SK-N-SH (cell line): ENCODE data around the gene NOLC1. TPM values are rescaled to one million over a fixed set of nuclear protein-coding genes. Genes with fewer than 3 reads are reported as not detected.

ENCODE experiments used
- CTCF ChIA-PET: fragments of 300-600, 350-600 bp; formaldehyde crosslinking; extraction: SDS; loops from one replicate; lab custom pipeline; 2021; lab: Yijun Ruan, JAX
- POLR2A ChIA-PET: fragments of 350-600 bp; sonication (Branson Sonifier 250); formaldehyde crosslinking; extraction: SDS; loops from one replicate; lab custom pipeline; 2020; ENCODE audit warnings: antibody characterized with exemption, inconsistent platforms; lab: Yijun Ruan, JAX
- DNase-seq: peaks from one replicate; pipeline ENCODE4 v3.0.0; 2012
- H2AFZ ChIP-seq: fragments of 200-600 bp; sonication (generic); 2 replicates; pipeline ENCODE4 v1.8.1; 2016; ENCODE audit warnings: antibody characterized with exemption, mild to moderate bottlenecking, low read depth
- H3F3A ChIP-seq: fragments of 200-600 bp; sonication (generic); replicated peaks from 2 replicates; pipeline ENCODE3; 2016; ENCODE audit warnings: antibody characterized with exemption, mild to moderate bottlenecking; ENCODE audit not compliant: insufficient read depth
- H3K27ac ChIP-seq, 2 experiments: fragments of 200-500 bp in 1 of 2; fragments of 200-600 bp in 1 of 2; sonication (Bioruptor generic) in 1 of 2; sonication (generic), shearing (Covaris generic) in 1 of 2; 2 replicates each; pipeline versions ENCODE4 v1.5.1 to v1.6.1; 2014 to 2016; ENCODE audit warnings: low read depth in 2 of 2, inconsistent platforms in 1 of 2, low read length in 1 of 2, mild to moderate bottlenecking in 1 of 2, mixed read lengths in 1 of 2
- H3K27me3 ChIP-seq: fragments of 200-600 bp; sonication (generic), shearing (Covaris generic); 2 replicates; pipeline ENCODE4 v1.6.1; 2016; ENCODE audit warnings: mixed run types; ENCODE audit not compliant: insufficient read depth
- H3K36me3 ChIP-seq, 2 experiments: fragments of 200-500 bp in 1 of 2; fragments of 200-600 bp in 1 of 2; sonication (Bioruptor generic) in 1 of 2; sonication (generic) in 1 of 2; replicated peaks in 1 of 2; 2 replicates each; pipeline versions ENCODE3 to v1.5.1; 2014 to 2016; ENCODE audit warnings: low read length in 1 of 2, mild to moderate bottlenecking in 1 of 2; ENCODE audit not compliant: insufficient read depth in 2 of 2, control insufficient read depth in 1 of 2
- H3K4me1 ChIP-seq, 2 experiments: fragments of 200-500 bp in 1 of 2; fragments of 200-600 bp in 1 of 2; sonication (Bioruptor generic) in 1 of 2; sonication (generic), shearing (Covaris generic) in 1 of 2; 2 replicates each; pipeline versions ENCODE4 v1.5.1 to v1.6.1; 2014 to 2016; ENCODE audit warnings: low read depth in 1 of 2, low read length in 1 of 2, mixed run types in 1 of 2; ENCODE audit not compliant: insufficient read depth in 2 of 2, control insufficient read depth in 1 of 2
- H3K4me2 ChIP-seq: fragments of 200-600 bp; sonication (generic), shearing (Covaris generic); 2 replicates; pipeline ENCODE4 v1.6.1; 2017; ENCODE audit warnings: mixed run types
- H3K4me3 ChIP-seq, 2 experiments: fragments of 200-500 bp in 1 of 2; fragments of 200-600 bp in 1 of 2; sonication (Bioruptor generic) in 1 of 2; sonication (generic), shearing (Covaris generic) in 1 of 2; 2 replicates each; pipeline versions ENCODE4 v1.5.1 to v1.8.1; 2014 to 2016; ENCODE audit warnings: low read depth in 2 of 2, inconsistent platforms in 1 of 2, low read length in 1 of 2, mild to moderate bottlenecking in 1 of 2, mixed read lengths in 1 of 2, moderate library complexity in 1 of 2
- H3K79me2 ChIP-seq: fragments of 200-600 bp; sonication (generic); 2 replicates; pipeline ENCODE4 v1.8.1; 2017; ENCODE audit warnings: mild to moderate bottlenecking; ENCODE audit not compliant: insufficient read depth
- H3K9ac ChIP-seq: fragments of 200-600 bp; sonication (generic); 2 replicates; pipeline ENCODE4 v1.6.1; 2017; ENCODE audit warnings: mixed run types
- H3K9me2 ChIP-seq: fragments of 200-600 bp; sonication (generic); 2 replicates; pipeline ENCODE4 v1.6.1; 2017; ENCODE audit warnings: mixed run types
- H3K9me3 ChIP-seq: fragments of 200-600 bp; sonication (generic); 2 replicates; pipeline ENCODE4 v1.6.1; 2017; ENCODE audit warnings: mixed run types, mild to moderate bottlenecking, moderate library complexity
- H4K20me1 ChIP-seq: fragments of 200-600 bp; sonication (generic); 2 replicates; pipeline ENCODE4 v1.6.1; 2017; ENCODE audit warnings: mild to moderate bottlenecking, mixed run types; ENCODE audit not compliant: insufficient read depth
- ELF1 ChIP-seq: IDR thresholded peaks from 2 replicates; pipeline ENCODE4 v1.4.0; 2012
- EP300 ChIP-seq, 2 experiments: IDR thresholded peaks; 2 replicates each; pipeline versions ENCODE4 v1.4.0 to v1.6.1; 2012; ENCODE audit warnings: borderline replicate concordance in 1 of 2, low read depth in 1 of 2, low read length in 1 of 2
- FOSL2 ChIP-seq: IDR thresholded peaks from 2 replicates; pipeline ENCODE4 v1.4.0; 2012; ENCODE audit warnings: low read depth, mild to moderate bottlenecking, moderate library complexity, borderline replicate concordance
- FOXJ3 ChIP-seq: sonication (generic); formaldehyde crosslinking; IDR thresholded peaks from 2 replicates; pipeline ENCODE4 v1.5.1; 2020; ENCODE audit warnings: mild to moderate bottlenecking, missing genetic modification reagents
- RCOR1 ChIP-seq: fragments of 150-350 bp; IDR thresholded peaks from 2 replicates; pipeline ENCODE4 v1.6.1; 2017; ENCODE audit warnings: antibody characterized with exemption, low read length
- RXRA ChIP-seq: IDR thresholded peaks from 2 replicates; pipeline ENCODE4 v1.4.0; 2012; ENCODE audit warnings: low read depth, mild to moderate bottlenecking, borderline replicate concordance
- TCF12 ChIP-seq: IDR thresholded peaks from 2 replicates; pipeline ENCODE4 v1.4.0; 2012
- YY1 ChIP-seq: IDR thresholded peaks from 2 replicates; pipeline ENCODE4 v1.4.0; 2012; ENCODE audit warnings: low read depth, mild to moderate bottlenecking
- WGBS: methylation state at CpG from one replicate; pipeline ENCODE4 v1.1.6; 2017; ENCODE audit warnings: low lambda C conversion rate; 5-methylcytosine and 5-hydroxymethylcytosine counted together
- polyA plus RNA-seq, 3 experiments: library from polyadenylated mRNA; depleted of rRNA; stranded (reverse); fragments of >200 nt; gene quantifications; 2 replicates each; pipeline ENCODE4 v1.2.3, GENCODE V29; 2012
- TF ChIP-seq, protein P1 (sequence below): fragments of 150-350 bp; IDR thresholded peaks from 2 replicates; pipeline ENCODE4 v1.6.1; 2017; ENCODE audit warnings: antibody characterized with exemption, low read length, low read depth, borderline replicate concordance
- TF ChIP-seq, protein P2 (sequence below): IDR thresholded peaks from 2 replicates; pipeline ENCODE4 v1.4.0; 2012; ENCODE audit warnings: low read depth

Gene NOLC1
- polyA plus RNA-seq, 1 of the 3 experiments (the other 2 are of a cell fraction) = 71.8 TPM

DNA sequence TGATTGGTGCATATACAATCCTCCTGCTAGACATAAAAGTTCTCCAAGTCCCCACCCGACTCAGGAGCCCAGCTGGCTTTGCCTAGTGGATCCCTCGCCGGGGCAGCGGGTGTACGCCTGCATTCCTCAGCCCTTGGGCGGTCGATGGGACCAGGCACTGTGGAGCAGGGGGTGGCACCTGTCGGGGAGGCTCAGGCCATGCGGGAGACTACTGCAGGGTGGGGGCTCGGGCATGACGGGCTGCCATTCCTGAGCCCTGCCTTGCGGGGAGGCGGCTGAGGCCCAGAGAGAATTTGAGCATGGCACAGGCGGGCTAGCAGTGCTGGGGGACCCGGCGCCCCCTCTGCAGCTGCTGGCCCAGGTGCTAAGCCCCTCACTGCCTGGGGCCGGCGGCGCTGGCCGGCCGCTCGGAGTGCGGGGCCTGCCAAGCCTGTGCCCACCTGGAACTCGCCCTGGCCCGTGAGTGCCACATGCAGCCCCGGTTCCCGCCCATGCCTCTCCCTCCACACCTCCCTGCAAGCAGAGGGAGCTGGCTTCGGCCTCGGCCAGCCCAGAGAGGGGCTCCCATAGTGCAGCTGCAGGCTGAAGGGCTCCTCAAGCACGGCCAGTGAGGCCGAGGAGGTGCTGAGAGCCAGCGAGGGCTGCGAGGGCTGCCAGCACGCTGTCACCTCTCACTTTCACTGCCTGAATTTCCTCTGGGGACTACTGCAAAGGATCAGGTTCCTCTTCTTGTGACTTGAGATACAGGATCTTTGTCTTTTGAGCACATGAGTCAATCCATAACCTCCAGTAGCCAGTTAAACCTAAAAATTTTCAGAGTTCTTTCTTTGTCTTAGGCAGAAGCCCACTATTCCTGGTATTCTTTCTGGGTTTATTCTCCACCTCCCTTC is 48.8 kb downstream of the NOLC1 start:
- Histone ChIP-seq H3K4me1 (no peaks in the 10 kb centered on the region), H3K4me2 (no peak overlapping the region), H4K20me1 (no peaks in the 10 kb centered on the region), H3K27ac (no peak overlapping the region), H3F3A (no peaks in the 10 kb centered on the region), H3K4me3 (no peak overlapping the region), H3K9ac (no peak overlapping the region), H2AFZ (no peak overlapping the region), H3K79me2 (no peaks in the 10 kb centered on the region), H3K9me2 (no peaks in the 10 kb centered on the region), H3K9me3 (peaks cover 4% of the 10 kb centered on the region; the same call in 1 of the 2 replicates), H3K36me3 (no peaks in the 10 kb centered on the region), H3K27me3 (no peaks in the 10 kb centered on the region; the same call in 1 of the 2 replicates)
- DNase-seq = no peak
- ChIA-PET POLR2A (no interaction called here), CTCF (no interaction called here)
- WGBS = 57% methylated on average over 11 of the region's 34 CpGs
- no peak for TF ChIP-seq EP300 (IDR thresholded peaks at IDR 0.05; ENCODE audit: borderline replicate concordance in 1 of 2, low read depth in 1 of 2, low read length in 1 of 2)
- TF ChIP-seq YY1 = no peak
- TF ChIP-seq FOSL2 = no peak
- TF ChIP-seq, protein P1, sequence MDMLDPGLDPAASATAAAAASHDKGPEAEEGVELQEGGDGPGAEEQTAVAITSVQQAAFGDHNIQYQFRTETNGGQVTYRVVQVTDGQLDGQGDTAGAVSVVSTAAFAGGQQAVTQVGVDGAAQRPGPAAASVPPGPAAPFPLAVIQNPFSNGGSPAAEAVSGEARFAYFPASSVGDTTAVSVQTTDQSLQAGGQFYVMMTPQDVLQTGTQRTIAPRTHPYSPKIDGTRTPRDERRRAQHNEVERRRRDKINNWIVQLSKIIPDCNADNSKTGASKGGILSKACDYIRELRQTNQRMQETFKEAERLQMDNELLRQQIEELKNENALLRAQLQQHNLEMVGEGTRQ = no peak
- TF ChIP-seq FOXJ3 (CRISPR knock-in tag) = no peak
- no peak for TF ChIP-seq TCF12

DNA sequence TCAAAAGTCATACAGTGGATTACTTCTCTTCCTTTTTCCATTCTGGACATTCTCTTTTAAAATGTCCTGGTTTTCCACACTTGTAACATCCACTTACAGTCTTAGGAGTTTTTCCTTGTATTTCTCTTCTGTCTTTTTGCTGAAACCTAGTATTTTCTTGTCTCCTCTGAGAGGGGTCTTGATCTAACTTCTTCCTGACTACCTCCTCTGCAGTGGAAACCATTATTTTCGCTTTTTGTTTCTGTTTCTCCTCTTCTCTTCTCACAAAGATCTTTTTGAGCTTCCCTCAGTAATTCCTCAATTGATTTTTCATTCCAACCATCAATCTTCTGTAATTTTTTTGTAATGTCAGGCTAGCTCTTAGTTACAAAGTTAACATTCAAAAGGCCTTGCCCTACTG is 50.2 kb downstream of the NOLC1 start:
- H3K4me3 ChIP-seq = no peak overlapping the region
- H3K79me2 ChIP-seq = no peaks in the 10 kb centered on the region
- no peak overlapping the region for H3K4me2 ChIP-seq
- no peak overlapping the region for H3K27ac ChIP-seq
- no peaks in the 10 kb centered on the region for H3K9me2 ChIP-seq
- WGBS = 17% methylated on average over 1 of the region's 1 CpG
- no peaks in the 10 kb centered on the region for H4K20me1 ChIP-seq
- POLR2A ChIA-PET = no interaction called here
- CTCF ChIA-PET = no interaction called here
- TF ChIP-seq, protein P2, sequence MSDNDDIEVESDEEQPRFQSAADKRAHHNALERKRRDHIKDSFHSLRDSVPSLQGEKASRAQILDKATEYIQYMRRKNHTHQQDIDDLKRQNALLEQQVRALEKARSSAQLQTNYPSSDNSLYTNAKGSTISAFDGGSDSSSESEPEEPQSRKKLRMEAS = no peak
- TF ChIP-seq FOXJ3 (CRISPR knock-in tag) (no peak), ELF1 (no peak), EP300 (IDR thresholded peaks at IDR 0.05; ENCODE audit: borderline replicate concordance in 1 of 2, low read depth in 1 of 2, low read length in 1 of 2) (no peak), RXRA (no peak), RCOR1 (no peak)
- peaks cover 0 to 3% of the 10 kb centered on the region in 2 experiments; a peak in 1 of 4 replicates for H3K4me1 ChIP-seq
- peaks cover 4% of the 10 kb centered on the region; the same call in 1 of the 2 replicates for H3K9me3 ChIP-seq
- DNase-seq = no peak
- no peak overlapping the region for H3K9ac ChIP-seq
- no peaks in the 10 kb centered on the region for H3K36me3 ChIP-seq
- H2AFZ ChIP-seq = no peak overlapping the region; the same call in 1 of the 2 replicates
- no peaks in the 10 kb centered on the region for H3F3A ChIP-seq
- H3K27me3 ChIP-seq = no peaks in the 10 kb centered on the region; the same call in 1 of the 2 replicates
